HG02678 (cell line): ENCODE measurements around the gene TIGD2.

Experiments used
- ATAC-seq: cut with Tn5 transposase; IDR thresholded peaks from one replicate; pipeline ENCODE4 v1.9.1; 2021; ENCODE audit warnings: mild to moderate bottlenecking, moderate library complexity; ENCODE audit not compliant: unreplicated experiment

The TIGD2 gene

GRCh38 chr4:89110986-89111832 is at the start of gene TIGD2:
TIGD2 (plus strand) TSS chr4:89111533; CDS start chr4:89112975, 1,442 bp downstream.
- peak; percentile 88 for ATAC-seq

DNA sequence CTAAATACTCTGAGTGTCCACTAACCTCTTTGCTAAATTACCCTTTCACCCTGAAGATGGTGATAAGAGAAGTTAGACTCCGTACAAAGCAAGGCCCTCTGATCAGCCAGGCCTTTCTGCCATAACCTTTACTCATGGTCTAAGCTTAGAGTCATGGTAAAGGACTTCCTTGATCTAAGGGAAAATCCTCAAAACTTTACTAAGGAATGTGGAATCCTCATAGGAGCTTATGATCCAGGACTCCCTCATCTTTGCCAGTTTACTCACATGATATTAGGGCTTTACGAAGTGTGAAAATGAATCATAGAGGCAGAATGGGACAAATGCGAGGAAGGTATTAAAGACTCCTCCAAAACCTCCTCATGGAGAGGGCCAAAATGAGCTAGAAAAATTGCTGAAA is 46.5 kb upstream of the TIGD2 start:
- no peak for ATAC-seq

GRCh38 chr4:89067417-89067816 is 43.9 kb upstream of the TIGD2 start:
- no peak for ATAC-seq

DNA sequence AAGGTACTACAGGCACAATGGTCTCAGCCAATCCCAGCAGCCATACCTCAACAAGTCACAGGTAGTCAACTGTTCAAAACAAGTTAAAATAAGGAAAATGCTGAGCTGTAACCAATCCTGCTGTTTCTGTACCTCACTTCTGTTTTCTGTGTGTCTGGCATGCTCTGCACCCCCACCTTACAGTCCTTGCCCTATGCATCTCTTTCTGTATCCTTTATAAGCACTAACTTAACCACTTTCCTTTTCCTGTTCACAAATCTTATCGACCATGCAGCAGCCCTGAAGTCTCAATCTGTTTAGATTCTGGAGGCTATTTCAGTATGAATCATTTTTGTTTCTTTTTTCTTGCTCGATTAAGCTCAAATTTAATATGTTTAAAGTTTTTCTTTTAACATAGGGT is 41.9 kb upstream of the TIGD2 start:
- ATAC-seq, result peak; percentile 81

GRCh38 chr4:89070041-89070440 is 41.3 kb upstream of the TIGD2 start:
- peak; percentile 57 for ATAC-seq

DNA sequence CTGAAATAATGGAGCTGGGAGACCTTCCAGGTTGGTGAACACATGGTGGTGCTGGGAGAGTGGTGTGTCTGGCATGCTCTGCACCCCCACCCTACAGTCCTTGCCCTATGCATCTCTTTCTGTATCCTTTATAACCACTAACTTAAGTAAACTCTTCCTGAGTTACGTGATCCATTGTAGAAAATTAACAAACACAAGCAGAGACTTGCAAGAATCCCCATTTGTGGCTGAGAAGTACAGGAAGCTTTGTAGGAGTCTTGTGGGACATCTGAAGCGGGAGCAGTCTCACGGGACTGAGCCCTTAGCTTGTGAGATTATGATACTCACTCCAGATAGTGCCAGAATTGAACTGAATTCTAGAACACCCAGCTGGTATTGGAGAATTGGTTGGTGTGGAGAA is 40.0 kb upstream of the TIGD2 start:
- ATAC-seq, result no peak

GRCh38 chr4:89072921-89073320 is 38.4 kb upstream of the TIGD2 start:
- no peak for ATAC-seq

DNA sequence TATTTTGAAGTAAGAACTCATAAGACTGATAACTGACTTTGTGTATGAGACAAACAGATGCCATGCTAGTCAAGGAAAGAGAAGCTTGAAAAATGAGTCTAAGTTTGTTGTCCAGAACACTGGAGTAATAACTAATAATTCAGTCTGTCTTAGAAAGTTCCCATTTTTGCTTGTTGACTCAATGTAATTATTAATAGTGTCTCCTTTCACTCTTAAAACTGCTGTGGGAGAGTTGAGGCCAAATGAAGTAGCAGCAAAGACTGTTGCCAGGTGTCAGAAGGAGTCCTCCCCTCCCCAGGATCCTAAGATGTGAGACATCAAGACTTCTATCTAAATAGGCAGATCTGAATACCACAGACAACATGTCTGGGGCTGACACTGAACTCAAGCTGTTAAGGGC is 33.6 kb upstream of the TIGD2 start:
- no peak for ATAC-seq

GRCh38 chr4:89078300-89078699 is 33.0 kb upstream of the TIGD2 start:
- ATAC-seq, result no peak

DNA sequence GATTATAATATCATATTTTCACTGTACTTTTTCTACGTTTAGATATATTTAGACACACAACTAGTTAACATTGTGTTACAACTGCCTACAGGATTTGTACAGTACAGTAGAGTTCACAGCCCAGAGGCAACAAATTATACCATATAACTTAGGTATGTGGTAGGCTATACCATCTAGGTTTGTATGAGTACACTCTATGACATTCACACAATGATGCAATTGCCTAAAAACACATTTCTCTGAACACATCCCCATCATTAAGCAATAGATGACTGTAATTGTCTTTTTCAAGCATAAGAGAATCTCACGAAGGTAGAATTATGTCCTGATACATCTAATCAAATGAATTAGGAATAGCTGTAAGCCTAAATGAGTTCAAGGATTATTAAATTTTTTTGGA is 12.3 kb upstream of the TIGD2 start:
- ATAC-seq, result no peak

GRCh38 chr4:89099471-89099870 is 11.9 kb upstream of the TIGD2 start:
- ATAC-seq, result no peak

DNA sequence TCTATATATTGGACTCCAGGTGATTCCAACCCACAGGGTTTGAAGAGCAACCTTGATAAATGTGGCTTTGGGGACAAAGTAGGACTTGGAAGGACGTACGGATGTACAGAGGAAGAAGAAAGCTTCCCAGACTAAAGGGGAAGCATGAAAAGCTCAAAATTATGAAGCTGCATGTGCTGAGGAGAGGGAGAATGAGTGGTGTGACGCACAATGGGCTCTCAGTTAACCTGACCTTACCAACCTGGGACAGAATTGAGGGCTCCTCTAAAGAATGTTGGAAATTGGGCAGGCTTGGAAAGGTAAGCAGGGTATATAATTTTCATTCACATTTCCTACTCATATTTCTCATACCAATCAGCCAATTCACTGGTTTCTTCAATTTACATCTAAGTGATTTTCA is 10.5 kb upstream of the TIGD2 start:
- ATAC-seq, result peak; percentile 17

DNA sequence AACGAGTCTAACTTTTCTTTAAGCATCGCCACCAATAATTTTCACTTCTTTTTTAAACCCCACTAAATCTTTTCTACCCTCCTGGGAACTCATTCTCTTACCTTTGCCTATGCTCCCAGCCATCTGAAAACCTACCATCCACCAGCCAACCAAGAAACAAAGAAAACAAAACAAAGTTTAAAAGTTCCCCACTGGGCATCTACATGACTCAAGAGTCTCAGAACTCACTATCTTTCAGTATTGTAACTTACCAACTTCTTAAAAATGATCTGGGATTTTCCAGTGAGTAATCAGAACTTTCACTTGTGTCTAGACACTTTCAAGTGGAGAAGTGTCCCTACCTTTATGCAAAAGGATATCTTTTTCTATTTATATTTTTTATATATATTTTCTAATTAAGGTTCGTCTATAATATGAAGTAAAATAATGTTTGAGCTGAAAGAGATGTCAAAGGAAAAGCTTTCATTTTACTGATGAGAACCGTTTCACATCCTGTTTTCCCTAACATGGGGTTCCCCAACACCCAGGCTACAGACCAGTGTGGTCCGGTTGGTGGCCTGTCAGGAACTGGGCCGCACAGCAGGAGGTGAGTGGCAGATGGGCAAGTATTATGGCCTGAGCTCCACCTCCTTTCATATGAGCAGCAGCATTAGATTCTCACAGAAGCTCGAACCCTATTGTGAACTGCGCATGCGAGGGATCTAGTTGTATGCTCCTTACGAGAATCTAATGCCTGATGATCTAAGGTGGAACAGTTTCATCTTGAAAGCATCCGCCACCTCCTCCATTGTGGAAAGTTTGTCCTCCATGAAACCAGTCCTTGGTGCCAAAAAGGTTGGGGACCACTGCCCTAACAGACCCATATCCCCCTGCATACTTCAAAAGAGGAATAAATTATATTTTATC is 9.8 kb upstream of the TIGD2 start:
- ATAC-seq, result peak; percentile 86

DNA sequence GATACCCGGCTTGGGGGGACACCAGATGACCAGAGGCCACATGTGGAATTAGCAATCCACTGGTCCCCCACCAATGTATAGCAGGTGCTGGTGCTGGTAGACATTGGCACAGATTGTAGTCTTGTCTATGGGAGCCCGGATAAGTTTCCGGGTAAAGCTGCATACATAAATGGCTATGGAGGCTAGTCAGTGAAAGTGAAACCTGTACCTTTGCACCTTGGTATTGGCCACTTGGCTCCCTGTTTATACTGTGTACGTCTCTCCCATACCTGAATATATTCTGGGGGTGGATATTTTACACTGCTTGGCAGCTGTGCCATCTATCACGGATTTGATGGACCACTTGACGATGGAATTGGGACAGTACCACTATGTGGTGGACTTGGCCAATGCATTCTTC is 5.6 kb upstream of the TIGD2 start:
- no peak for ATAC-seq

DNA sequence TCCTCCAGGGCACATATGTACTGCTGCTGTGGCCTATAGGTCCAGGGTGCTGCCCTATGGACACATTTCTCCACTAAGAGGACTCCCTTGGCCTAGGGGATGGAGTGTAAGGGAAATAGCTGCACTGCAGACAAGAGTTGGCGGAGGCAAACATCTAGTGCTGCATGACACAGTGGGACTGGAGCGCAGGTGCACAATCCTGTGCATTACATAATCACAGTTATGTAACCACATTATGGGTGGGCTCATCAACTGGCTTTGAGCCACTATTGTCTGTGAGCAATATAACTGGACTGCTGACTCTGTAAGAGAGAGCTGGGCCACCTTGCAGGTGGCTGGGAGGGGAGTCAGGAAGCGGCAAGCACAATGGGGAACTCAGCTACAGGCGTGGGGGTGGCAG is 3.2 kb upstream of the TIGD2 start:
- no peak for ATAC-seq

DNA sequence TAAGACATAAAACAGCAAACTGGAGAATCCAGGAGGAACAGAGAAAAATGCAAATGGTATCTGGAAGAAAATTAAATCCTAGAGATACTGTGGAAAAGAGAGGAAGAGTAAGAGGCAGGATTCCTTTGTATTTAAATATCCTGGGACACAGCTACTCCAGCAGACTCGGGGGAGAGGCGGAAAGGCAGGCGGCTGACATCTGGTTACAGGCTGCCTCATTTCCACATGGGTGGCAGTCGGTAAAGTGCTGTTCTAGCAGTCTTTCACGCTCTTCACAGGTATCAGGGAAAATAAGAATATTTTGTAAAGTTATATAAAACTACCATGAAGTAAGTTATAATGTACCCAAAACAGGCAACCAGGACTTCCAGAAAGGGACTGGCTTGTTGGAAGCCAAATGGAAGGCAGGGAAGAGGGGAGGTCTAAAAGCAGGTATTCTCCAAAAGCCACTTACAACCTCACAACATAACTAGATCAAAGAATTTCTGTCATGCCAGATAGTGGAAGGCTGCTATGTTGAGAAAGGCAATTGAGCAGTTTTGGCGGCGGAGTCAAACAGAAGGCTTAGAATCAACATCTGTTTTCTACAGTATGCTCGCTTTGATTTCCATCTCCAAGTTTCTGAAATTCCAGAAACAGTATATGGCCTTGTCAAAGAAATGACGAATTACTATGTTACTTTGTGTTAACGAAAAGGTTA is 1.3 kb upstream of the TIGD2 start:
- no peak for ATAC-seq

DNA sequence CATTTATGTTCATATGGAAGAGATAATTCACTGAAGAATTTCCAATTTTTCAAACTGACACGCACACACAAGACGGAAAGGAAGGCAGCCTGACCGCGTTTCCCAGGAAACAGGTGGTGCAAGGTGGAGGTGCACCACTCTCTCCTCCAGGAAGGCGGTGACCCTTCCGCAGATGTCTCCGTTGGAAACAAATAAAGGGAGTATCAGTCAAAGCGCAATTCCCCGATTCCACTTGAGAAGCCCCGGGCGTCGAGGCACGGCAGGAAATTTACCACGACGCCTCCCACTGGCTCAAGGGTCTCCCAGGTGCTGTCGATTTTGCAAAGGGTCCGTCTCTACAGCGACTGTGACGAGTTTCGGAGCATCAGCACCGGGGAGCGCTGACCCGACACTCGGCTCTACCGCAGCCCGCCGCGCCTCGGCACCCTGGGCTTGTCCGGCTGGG is 770 bp upstream of the TIGD2 start:
- ATAC-seq, result no peak

- no peak for ATAC-seq
Observed at GRCh38 chr4:89111833-89112563, 665 bp downstream of the TIGD2 start.

DNA sequence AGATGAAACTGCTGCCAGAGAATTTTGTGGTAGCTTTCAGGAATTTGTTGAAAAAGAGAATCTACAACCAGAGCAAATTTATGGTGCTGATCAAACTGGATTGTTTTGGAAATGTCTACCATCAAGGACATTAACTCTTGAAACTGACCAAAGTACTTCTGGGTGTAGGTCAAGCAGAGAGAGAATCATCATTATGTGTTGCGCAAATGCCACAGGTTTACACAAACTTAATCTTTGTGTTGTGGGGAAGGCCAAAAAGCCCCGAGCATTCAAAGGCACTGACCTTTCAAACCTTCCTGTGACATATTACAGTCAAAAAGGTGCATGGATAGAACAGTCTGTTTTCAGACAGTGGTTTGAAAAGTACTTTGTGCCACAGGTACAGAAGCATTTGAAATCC is 2.1 kb downstream of the TIGD2 start:
- ATAC-seq, result no peak

GRCh38 chr4:89114100-89114499 is 2.8 kb downstream of the TIGD2 start:
- ATAC-seq, result no peak

- no peak for ATAC-seq
Observed at GRCh38 chr4:89117115-89117514, 5.8 kb downstream of the TIGD2 start.
